ENCODE measurements around the gene RAET1L.
"Not testable (repeated sequence)": the region's sequence is repeated elsewhere in the genome, so short reads cannot be mapped to it uniquely, and the experiment has no call there.

Gene RAET1L

GRCh38 chr6:150025201-150025917 lies at the start of gene RAET1L:
Gene RAET1L, minus strand, starts transcription at chr6:150025532. Its CDS starts 61 bp downstream, at chr6:150025471.
- no peak for DNase-seq (ENCODE audit: low spot score)

- DNase-seq (ENCODE audit: low spot score): no peak
These were observed 49.7 kb upstream of the RAET1L start for GRCh38 chr6:150075034-150075421.

- DNase-seq (ENCODE audit: low spot score): not testable (repeated sequence)
These were observed 49.2 kb upstream of the RAET1L start for GRCh38 chr6:150074396-150075033.

- DNase-seq (ENCODE audit: low spot score): no peak
These were observed 46.9 kb upstream of the RAET1L start for GRCh38 chr6:150072201-150072600.

- no peak for DNase-seq (ENCODE audit: low spot score)
These were observed 45.0 kb upstream of the RAET1L start for GRCh38 chr6:150070236-150070818.

- DNase-seq (ENCODE audit: low spot score): peak; percentile 53
These were observed 44.4 kb upstream of the RAET1L start for GRCh38 chr6:150069706-150070105.

GRCh38 chr6:150068720-150069648 lies 43.7 kb upstream of the RAET1L start, which contains the start of gene ULBP3:
Gene ULBP3, minus strand, starts transcription at chr6:150069121. Its CDS starts 55 bp downstream, at chr6:150069066.
- DNase-seq (ENCODE audit: low spot score): peak; percentile 91

- DNase-seq (ENCODE audit: low spot score): no peak
These were observed 42.8 kb upstream of the RAET1L start for GRCh38 chr6:150068151-150068550.

GRCh38 chr6:150065083-150065482 lies 39.8 kb upstream of the RAET1L start:
- DNase-seq (ENCODE audit: low spot score): no peak

GRCh38 chr6:150063640-150064039 lies 38.3 kb upstream of the RAET1L start:
- DNase-seq (ENCODE audit: low spot score): no peak

- not testable (repeated sequence) for DNase-seq (ENCODE audit: low spot score)
These were observed 34.6 kb upstream of the RAET1L start for GRCh38 chr6:150059973-150060372.

- no peak for DNase-seq (ENCODE audit: low spot score)
These were observed 33.7 kb upstream of the RAET1L start for GRCh38 chr6:150058986-150059385.

- DNase-seq (ENCODE audit: low spot score): no peak
These were observed 33.0 kb upstream of the RAET1L start for GRCh38 chr6:150058231-150058792.

GRCh38 chr6:150057501-150057951 lies 32.2 kb upstream of the RAET1L start:
- no peak for DNase-seq (ENCODE audit: low spot score)

GRCh38 chr6:150056916-150057315 lies 31.6 kb upstream of the RAET1L start:
- no peak for DNase-seq (ENCODE audit: low spot score)

GRCh38 chr6:150056156-150056555 lies 30.8 kb upstream of the RAET1L start:
- no peak for DNase-seq (ENCODE audit: low spot score)

GRCh38 chr6:150055131-150055530 lies 29.8 kb upstream of the RAET1L start:
- DNase-seq (ENCODE audit: low spot score): no peak

- no peak for DNase-seq (ENCODE audit: low spot score)
These were observed 28.1 kb upstream of the RAET1L start for GRCh38 chr6:150053450-150053849.

GRCh38 chr6:150050846-150051245 lies 25.5 kb upstream of the RAET1L start:
- DNase-seq (ENCODE audit: low spot score): no peak

GRCh38 chr6:150048099-150048498 lies 22.8 kb upstream of the RAET1L start:
- DNase-seq (ENCODE audit: low spot score): no peak

GRCh38 chr6:150046943-150047342 lies 21.6 kb upstream of the RAET1L start:
- no peak for DNase-seq (ENCODE audit: low spot score)
